ENCODE measurements around the gene GUCY2D. TPM values are rescaled to one million over a fixed set of nuclear protein-coding genes. Genes with fewer than 3 reads are reported as not detected.

The GUCY2D gene
- total RNA-seq, 2 experiments from 2014 or later = not detected

DNA sequence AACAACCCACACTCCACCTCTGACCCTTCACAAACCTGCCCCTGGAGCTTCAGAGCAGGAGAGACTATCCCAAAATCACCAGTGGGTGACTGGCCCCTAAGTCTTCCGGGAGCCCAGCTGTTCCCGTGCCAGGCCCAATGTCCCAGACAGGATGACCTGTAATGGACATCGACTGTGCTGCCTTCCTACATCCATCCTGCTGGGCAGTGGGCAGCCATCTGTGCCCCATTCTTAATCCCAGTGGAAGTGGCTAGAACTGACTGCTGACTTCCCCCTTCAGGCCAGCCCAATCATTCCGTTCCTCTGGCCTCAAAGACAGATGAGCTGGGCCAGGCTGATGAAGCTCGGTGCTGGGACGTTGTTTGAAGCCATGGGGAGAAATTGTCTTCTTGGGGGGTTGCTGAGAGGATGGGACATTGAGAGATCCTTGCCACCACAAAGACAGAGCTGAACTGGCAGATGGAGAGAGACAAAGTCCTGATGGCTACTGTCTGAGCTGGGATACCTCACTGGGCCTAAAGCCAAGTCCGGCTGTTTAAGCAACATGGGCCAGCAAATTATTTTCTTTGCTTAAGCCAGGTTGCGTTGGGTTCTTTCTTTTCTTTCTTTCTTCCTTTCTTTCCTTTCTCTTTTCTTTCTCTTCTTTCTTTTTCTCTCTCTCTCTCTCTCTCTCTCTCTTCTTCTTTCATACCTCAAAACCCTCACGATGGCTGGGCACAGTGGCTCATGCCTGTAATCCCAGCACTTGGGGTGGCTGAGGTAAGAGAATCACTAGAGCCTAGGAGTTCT is 18.6 kb downstream of the GUCY2D start:
- ChIA-PET POLR2A (no interaction called here), CTCF (ENCODE audit: unreplicated experiment) (no interaction called here)
- H3K27ac ChIP-seq (ENCODE audit: low read depth, low read length, poor library complexity, severe bottlenecking) = no peak overlapping the region
- no peaks in the 10 kb centered on the region for H3K79me2 ChIP-seq (ENCODE audit: insufficient read depth, low read depth, low read length)
- BruUV-seq (replicated peaks) = no TSS peak
- H3K36me3 ChIP-seq (ENCODE audit: insufficient read depth, low read length) = no peaks in the 10 kb centered on the region
- H3K9me3 ChIP-seq (ENCODE audit: low read length) = no peaks in the 10 kb centered on the region
- DNase-seq (ENCODE audit: low spot score) = no peak
- H3K4me1 ChIP-seq (ENCODE audit: insufficient read depth, low read length, poor library complexity, severe bottlenecking) = peaks cover 7% of the 10 kb centered on the region
- TF ChIP-seq EZH2phosphoT487 (IDR thresholded peaks at IDR 0.05; ENCODE audit: borderline replicate concordance, low read depth, low read length) = no peak
- no peak for TF ChIP-seq CTCF (conservative IDR thresholded peaks at IDR 0.05; ENCODE audit: low read length)
- H3K4me2 ChIP-seq (ENCODE audit: low read length) = no peak overlapping the region
- H4K20me1 ChIP-seq (ENCODE audit: insufficient read depth, low read length) = no peaks in the 10 kb centered on the region
- H3K4me3 ChIP-seq (ENCODE audit: low read depth, low read length, poor library complexity, severe bottlenecking) = no peak overlapping the region
- H2AFZ ChIP-seq (ENCODE audit: low read length) = no peak overlapping the region
- H3K9me2 ChIP-seq (ENCODE audit: insufficient read depth, low read length) = no peaks in the 10 kb centered on the region
- intact Hi-C loops (cut with micrococcal nuclease; ENCODE audit: unreplicated experiment) = no loop called here

DNA sequence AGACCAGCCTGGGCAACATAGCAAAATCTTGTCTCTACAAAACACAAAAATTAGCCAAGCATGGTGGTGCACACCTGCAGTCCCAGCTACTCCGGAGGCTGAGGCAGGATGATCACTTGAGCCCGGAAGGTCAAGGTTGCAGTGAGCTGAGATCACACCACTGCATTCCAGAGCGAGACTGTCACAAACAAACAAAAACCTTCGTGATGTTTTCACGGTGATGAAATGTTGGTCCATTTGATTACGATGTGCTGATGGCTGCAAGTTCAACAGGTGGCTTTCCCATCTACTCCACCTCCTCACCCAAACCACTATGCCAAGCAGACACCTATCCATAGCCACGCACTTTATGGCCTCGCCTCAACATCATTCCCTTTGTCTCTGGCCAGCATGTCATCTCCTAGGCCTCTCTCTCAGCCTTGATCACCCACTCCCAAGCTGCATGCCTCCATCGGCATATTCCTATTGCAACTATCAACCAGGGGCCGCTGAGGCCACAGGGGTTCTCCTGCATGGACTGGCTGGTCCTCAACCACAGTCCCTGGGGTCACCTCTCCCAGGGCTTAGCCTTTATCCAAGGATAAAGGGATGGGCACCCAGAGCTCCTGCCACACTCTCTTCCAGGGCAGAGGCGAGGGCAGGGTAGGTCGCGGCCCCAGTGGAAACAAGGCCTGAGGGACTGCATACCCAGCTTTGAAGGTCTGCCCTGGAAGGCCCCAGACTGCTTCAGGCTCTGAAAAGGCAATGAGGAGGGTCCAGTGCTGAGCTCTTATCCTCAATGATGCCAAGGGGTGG is 19.3 kb downstream of the GUCY2D start:
- H3K79me2 ChIP-seq (ENCODE audit: insufficient read depth, low read depth, low read length) = no peaks in the 10 kb centered on the region
- BruUV-seq (replicated peaks) = no TSS peak
- H3K9me3 ChIP-seq (ENCODE audit: low read length) = no peaks in the 10 kb centered on the region
- H3K4me3 ChIP-seq (ENCODE audit: low read depth, low read length, poor library complexity, severe bottlenecking) = no peak overlapping the region
- no peak for DNase-seq (ENCODE audit: low spot score)
- no peaks in the 10 kb centered on the region for H4K20me1 ChIP-seq (ENCODE audit: insufficient read depth, low read length)
- intact Hi-C loops (cut with micrococcal nuclease; ENCODE audit: unreplicated experiment) = no loop called here
- no peak overlapping the region for H3K4me2 ChIP-seq (ENCODE audit: low read length)
- ChIA-PET CTCF (ENCODE audit: unreplicated experiment) (no interaction called here), POLR2A (no interaction called here)
- no peak overlapping the region for H3K27ac ChIP-seq (ENCODE audit: low read depth, low read length, poor library complexity, severe bottlenecking)
- no peak overlapping the region for H2AFZ ChIP-seq (ENCODE audit: low read length)
- H3K36me3 ChIP-seq (ENCODE audit: insufficient read depth, low read length) = no peaks in the 10 kb centered on the region
- no peaks in the 10 kb centered on the region for H3K4me1 ChIP-seq (ENCODE audit: insufficient read depth, low read length, poor library complexity, severe bottlenecking)
- no peak for TF ChIP-seq CTCF (conservative IDR thresholded peaks at IDR 0.05; ENCODE audit: low read length)
- no peak for TF ChIP-seq EZH2phosphoT487 (IDR thresholded peaks at IDR 0.05; ENCODE audit: borderline replicate concordance, low read depth, low read length)
- no peaks in the 10 kb centered on the region for H3K9me2 ChIP-seq (ENCODE audit: insufficient read depth, low read length)

Data from OCI-LY7 (cell line).